ENCODE measurements around the gene NFU1.
"Not testable (repeated sequence)": the region's sequence is repeated elsewhere in the genome, so short reads cannot be mapped to it uniquely, and the experiment has no call there.

Gene NFU1

GRCh38 chr2:69449906-69450305 is 12.7 kb upstream of the NFU1 start:
- ATAC-seq = no peak

GRCh38 chr2:69443673-69444072 is 6.4 kb upstream of the NFU1 start:
- ATAC-seq = not testable (repeated sequence)

GRCh38 chr2:69439499-69439898 is 2.3 kb upstream of the NFU1 start:
- not testable (repeated sequence) for ATAC-seq

- ATAC-seq = no peak
Observed at GRCh38 chr2:69438580-69438979, 1.3 kb upstream of the NFU1 start.

- no peak for ATAC-seq
Observed at GRCh38 chr2:69437751-69438154, 518 bp upstream of the NFU1 start.

GRCh38 chr2:69436596-69436937 is 668 bp downstream of the NFU1 start:
- no peak for ATAC-seq

- ATAC-seq = no peak
Observed at GRCh38 chr2:69434753-69435152, 2.5 kb downstream of the NFU1 start.

- no peak for ATAC-seq
Observed at GRCh38 chr2:69429491-69430183, 7.6 kb downstream of the NFU1 start.

- ATAC-seq = no peak
Observed at GRCh38 chr2:69428981-69429380, 8.3 kb downstream of the NFU1 start.

- no peak for ATAC-seq
Observed at GRCh38 chr2:69424419-69424818, 12.8 kb downstream of the NFU1 start.

GRCh38 chr2:69422198-69422597 is 15.0 kb downstream of the NFU1 start:
- ATAC-seq = no peak

GRCh38 chr2:69419111-69419510 is 18.1 kb downstream of the NFU1 start:
- ATAC-seq = not testable (repeated sequence)

GRCh38 chr2:69416147-69416546 is 21.1 kb downstream of the NFU1 start:
- ATAC-seq = no peak

- no peak for ATAC-seq
Observed at GRCh38 chr2:69411120-69411519, 26.1 kb downstream of the NFU1 start.

GRCh38 chr2:69405306-69405705 is 31.9 kb downstream of the NFU1 start:
- no peak for ATAC-seq

GRCh38 chr2:69400121-69400520 is 37.1 kb downstream of the NFU1 start:
- ATAC-seq = no peak

- no peak for ATAC-seq
Observed at GRCh38 chr2:69397234-69397633, 40.0 kb downstream of the NFU1 start.

- ATAC-seq = no peak
Observed at GRCh38 chr2:69395866-69396265, 41.4 kb downstream of the NFU1 start.

GRCh38 chr2:69393963-69394362 is 43.3 kb downstream of the NFU1 start:
- ATAC-seq = no peak

- no peak for ATAC-seq
Observed at GRCh38 chr2:69390471-69390870, 46.8 kb downstream of the NFU1 start.

- ATAC-seq = no peak
Observed at GRCh38 chr2:69390001-69390400, 47.2 kb downstream of the NFU1 start.

- no peak for ATAC-seq
Observed at GRCh38 chr2:69389271-69389670, 48.0 kb downstream of the NFU1 start.

- ATAC-seq = no peak
Observed at GRCh38 chr2:69387770-69388481, 49.3 kb downstream of the NFU1 start.
